Panc1 (cell line): Measurements from ENCODE around the gene CLC.

Experiments used
- POLR2AphosphoS5 ChIP-seq: IDR thresholded peaks from 2 replicates; pipeline ENCODE4 v1.6.1; 2012; ENCODE audit warnings: mild to moderate bottlenecking, low read depth, low read length, moderate library complexity
- TCF7L2 ChIP-seq: IDR thresholded peaks from 2 replicates; pipeline ENCODE4 v1.6.1; 2011; ENCODE audit warnings: mild to moderate bottlenecking, low read depth, low read length, inconsistent platforms
- TF ChIP-seq, protein P1 (sequence below): fragments of 450-650 bp; IDR thresholded peaks from 2 replicates; pipeline ENCODE4 v1.5.1; 2017; ENCODE audit warnings: mild to moderate bottlenecking
- TF ChIP-seq, protein P2 (sequence below), 2 experiments: IDR thresholded peaks; 2 replicates each; pipeline ENCODE4 v1.6.1; 2011 to 2012; ENCODE audit warnings: low read depth in 2 of 2, control low read depth in 1 of 2, low read length in 1 of 2, mild to moderate bottlenecking in 1 of 2, moderate library complexity in 1 of 2; ENCODE audit not compliant: insufficient read depth in 1 of 2

DNA sequence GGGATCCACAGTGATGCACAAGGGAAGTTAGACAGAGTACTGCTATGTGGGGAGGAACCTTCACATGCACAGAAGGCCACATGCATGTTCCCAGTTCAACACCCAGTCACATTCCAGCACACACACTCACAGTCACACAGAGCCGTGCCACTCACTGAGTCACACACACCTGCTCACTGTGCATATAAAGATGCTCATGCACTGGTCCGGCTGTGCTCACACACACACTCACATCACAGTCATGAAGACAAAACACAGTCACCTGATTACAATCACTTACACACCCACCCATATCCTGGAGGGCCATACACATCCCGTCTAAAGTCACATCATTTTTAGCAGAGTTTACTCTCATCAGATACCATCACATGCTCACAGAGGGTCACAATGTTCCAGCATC is 478 bp downstream of the CLC start:
- TF ChIP-seq, protein P1, sequence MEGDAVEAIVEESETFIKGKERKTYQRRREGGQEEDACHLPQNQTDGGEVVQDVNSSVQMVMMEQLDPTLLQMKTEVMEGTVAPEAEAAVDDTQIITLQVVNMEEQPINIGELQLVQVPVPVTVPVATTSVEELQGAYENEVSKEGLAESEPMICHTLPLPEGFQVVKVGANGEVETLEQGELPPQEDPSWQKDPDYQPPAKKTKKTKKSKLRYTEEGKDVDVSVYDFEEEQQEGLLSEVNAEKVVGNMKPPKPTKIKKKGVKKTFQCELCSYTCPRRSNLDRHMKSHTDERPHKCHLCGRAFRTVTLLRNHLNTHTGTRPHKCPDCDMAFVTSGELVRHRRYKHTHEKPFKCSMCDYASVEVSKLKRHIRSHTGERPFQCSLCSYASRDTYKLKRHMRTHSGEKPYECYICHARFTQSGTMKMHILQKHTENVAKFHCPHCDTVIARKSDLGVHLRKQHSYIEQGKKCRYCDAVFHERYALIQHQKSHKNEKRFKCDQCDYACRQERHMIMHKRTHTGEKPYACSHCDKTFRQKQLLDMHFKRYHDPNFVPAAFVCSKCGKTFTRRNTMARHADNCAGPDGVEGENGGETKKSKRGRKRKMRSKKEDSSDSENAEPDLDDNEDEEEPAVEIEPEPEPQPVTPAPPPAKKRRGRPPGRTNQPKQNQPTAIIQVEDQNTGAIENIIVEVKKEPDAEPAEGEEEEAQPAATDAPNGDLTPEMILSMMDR, result no peak
- TF ChIP-seq TCF7L2, result no peak
- no peak for TF ChIP-seq POLR2AphosphoS5
- TF ChIP-seq, protein P2, sequence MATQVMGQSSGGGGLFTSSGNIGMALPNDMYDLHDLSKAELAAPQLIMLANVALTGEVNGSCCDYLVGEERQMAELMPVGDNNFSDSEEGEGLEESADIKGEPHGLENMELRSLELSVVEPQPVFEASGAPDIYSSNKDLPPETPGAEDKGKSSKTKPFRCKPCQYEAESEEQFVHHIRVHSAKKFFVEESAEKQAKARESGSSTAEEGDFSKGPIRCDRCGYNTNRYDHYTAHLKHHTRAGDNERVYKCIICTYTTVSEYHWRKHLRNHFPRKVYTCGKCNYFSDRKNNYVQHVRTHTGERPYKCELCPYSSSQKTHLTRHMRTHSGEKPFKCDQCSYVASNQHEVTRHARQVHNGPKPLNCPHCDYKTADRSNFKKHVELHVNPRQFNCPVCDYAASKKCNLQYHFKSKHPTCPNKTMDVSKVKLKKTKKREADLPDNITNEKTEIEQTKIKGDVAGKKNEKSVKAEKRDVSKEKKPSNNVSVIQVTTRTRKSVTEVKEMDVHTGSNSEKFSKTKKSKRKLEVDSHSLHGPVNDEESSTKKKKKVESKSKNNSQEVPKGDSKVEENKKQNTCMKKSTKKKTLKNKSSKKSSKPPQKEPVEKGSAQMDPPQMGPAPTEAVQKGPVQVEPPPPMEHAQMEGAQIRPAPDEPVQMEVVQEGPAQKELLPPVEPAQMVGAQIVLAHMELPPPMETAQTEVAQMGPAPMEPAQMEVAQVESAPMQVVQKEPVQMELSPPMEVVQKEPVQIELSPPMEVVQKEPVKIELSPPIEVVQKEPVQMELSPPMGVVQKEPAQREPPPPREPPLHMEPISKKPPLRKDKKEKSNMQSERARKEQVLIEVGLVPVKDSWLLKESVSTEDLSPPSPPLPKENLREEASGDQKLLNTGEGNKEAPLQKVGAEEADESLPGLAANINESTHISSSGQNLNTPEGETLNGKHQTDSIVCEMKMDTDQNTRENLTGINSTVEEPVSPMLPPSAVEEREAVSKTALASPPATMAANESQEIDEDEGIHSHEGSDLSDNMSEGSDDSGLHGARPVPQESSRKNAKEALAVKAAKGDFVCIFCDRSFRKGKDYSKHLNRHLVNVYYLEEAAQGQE (IDR thresholded peaks at IDR 0.05; ENCODE audit: insufficient read depth in 1 of 2, low read depth in 2 of 2, low read length in 1 of 2), result no peak
